ENCODE measurements around the gene TXNRD2. TPM values are rescaled to one million over a fixed set of nuclear protein-coding genes. Genes with fewer than 3 reads are reported as not detected.
"Not testable (repeated sequence)": the region's sequence is repeated elsewhere in the genome, so short reads cannot be mapped to it uniquely, and the experiment has no call there.

TXNRD2 gene
- total RNA-seq, 1 donor from 2014 or later, result 47.5 TPM

DNA sequence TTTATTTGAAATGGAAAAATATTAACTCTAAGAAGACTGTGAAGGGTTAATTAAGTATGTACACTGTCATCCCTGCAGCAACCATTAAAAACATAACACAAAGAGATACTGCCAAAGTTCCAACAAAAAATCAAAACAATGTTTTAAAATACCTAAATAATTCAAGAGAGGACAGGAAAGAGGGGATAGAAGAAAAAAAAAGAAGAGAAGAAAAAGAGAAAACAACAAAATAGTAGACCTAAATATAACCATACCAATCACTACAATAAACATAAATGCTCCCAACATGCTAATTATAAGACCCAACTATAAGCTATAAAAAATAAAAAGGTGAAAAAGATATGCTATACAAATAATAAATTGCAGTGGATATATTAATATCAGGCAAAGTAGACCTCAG is 107.0 kb downstream of the TXNRD2 start:
- ATAC-seq (no peak), DNase-seq (no peak)
- intact Hi-C loops (cut with DNase I), result no loop called here
- Histone ChIP-seq H3K4me1 (no peaks in the 10 kb centered on the region), H3K4me3 (no peak overlapping the region), H3K27me3 (ENCODE audit: low read depth) (no peaks in the 10 kb centered on the region), H3K9me3 (no peaks in the 10 kb centered on the region), H3K27ac (no peak overlapping the region), H3K36me3 (no peaks in the 10 kb centered on the region)
- TF ChIP-seq, protein P1, sequence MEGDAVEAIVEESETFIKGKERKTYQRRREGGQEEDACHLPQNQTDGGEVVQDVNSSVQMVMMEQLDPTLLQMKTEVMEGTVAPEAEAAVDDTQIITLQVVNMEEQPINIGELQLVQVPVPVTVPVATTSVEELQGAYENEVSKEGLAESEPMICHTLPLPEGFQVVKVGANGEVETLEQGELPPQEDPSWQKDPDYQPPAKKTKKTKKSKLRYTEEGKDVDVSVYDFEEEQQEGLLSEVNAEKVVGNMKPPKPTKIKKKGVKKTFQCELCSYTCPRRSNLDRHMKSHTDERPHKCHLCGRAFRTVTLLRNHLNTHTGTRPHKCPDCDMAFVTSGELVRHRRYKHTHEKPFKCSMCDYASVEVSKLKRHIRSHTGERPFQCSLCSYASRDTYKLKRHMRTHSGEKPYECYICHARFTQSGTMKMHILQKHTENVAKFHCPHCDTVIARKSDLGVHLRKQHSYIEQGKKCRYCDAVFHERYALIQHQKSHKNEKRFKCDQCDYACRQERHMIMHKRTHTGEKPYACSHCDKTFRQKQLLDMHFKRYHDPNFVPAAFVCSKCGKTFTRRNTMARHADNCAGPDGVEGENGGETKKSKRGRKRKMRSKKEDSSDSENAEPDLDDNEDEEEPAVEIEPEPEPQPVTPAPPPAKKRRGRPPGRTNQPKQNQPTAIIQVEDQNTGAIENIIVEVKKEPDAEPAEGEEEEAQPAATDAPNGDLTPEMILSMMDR (IDR thresholded peaks at IDR 0.05), result no peak

DNA sequence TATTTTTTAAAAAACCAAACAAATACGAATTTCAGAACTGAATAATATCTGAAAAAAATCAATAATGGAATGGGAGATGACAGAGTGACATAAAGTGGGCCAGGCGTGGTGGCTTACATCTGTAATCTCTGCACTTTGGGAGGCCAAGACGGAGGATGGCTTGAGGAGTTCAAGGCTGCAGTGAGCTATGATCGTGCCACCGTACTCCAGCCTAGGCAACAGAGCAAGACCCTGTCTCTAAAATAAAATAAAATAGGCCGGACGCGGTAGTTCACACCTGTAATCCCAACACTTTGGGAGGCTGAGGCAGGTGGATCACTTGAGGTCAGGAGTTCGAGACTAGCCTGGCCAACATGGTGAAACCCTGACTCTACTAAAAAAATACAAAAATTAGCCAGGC is 108.3 kb downstream of the TXNRD2 start:
- intact Hi-C loops (cut with DNase I); H3K4me1 ChIP-seq; DNase-seq; H3K9me3 ChIP-seq; H3K27ac ChIP-seq; H3K36me3 ChIP-seq; H3K4me3 ChIP-seq; ATAC-seq; H3K27me3 ChIP-seq (ENCODE audit: low read depth): not testable (repeated sequence)

DNA sequence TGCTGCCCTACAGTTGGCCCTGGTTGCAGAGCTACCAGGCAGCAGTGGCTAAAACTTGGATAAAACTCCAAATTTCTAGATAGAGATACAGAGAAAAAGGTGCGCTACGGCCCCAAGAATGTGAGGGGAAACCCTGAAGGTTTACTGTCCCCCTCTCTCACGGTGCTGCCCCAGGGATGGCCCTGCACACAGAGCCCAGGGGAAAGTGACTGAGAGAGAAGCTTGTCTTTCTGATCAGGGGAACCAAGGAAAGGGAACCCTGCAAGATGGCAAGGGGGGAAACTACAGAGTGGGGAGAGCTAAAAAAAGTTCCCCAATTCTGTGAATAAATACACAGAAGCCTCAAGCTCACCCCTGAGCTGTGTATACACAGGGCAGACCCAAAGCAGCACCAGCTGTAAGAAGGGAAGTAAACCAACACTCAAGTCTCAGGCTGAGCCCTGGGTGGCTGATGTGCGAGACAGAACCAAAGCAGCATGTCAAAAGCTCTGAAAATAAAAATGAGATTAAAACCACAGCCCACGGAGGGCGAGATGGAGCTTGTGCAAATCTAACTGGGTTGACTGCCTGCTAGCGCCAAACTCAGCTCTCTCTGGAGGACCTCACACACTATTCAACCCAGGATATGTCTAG is 109.0 kb downstream of the TXNRD2 start:
- H3K36me3 ChIP-seq, result no peaks in the 10 kb centered on the region
- ATAC-seq (no peak), DNase-seq (no peak)
- no peak overlapping the region for H3K4me3 ChIP-seq
- no peaks in the 10 kb centered on the region for H3K27me3 ChIP-seq (ENCODE audit: low read depth)
- intact Hi-C loops (cut with DNase I), result no loop called here
- no peak overlapping the region for H3K27ac ChIP-seq
- no peaks in the 10 kb centered on the region for H3K4me1 ChIP-seq
- H3K9me3 ChIP-seq, result no peaks in the 10 kb centered on the region
- TF ChIP-seq, protein P1 (IDR thresholded peaks at IDR 0.05), result no peak

GRCh38 chr22:19831979-19832378 is 109.6 kb downstream of the TXNRD2 start:
- H3K36me3 ChIP-seq; H3K4me3 ChIP-seq; intact Hi-C loops (cut with DNase I); DNase-seq; H3K27me3 ChIP-seq (ENCODE audit: low read depth); H3K27ac ChIP-seq; H3K4me1 ChIP-seq; H3K9me3 ChIP-seq; ATAC-seq: not testable (repeated sequence)

- Histone ChIP-seq H3K27me3 (ENCODE audit: low read depth) (no peaks in the 10 kb centered on the region), H3K4me3 (no peak overlapping the region), H3K36me3 (no peaks in the 10 kb centered on the region), H3K27ac (no peak overlapping the region), H3K4me1 (no peaks in the 10 kb centered on the region), H3K9me3 (no peaks in the 10 kb centered on the region)
- DNase-seq, result no peak
- intact Hi-C loops (cut with DNase I), result no loop called here
- TF ChIP-seq, protein P1 (IDR thresholded peaks at IDR 0.05), result no peak
- no peak for ATAC-seq
These were observed 110.6 kb downstream of the TXNRD2 start for GRCh38 chr22:19831016-19831415.

GRCh38 chr22:19828035-19828401 is 113.6 kb downstream of the TXNRD2 start:
- Histone ChIP-seq H3K4me3 (no peak overlapping the region), H3K4me1 (peaks cover 5% of the 10 kb centered on the region), H3K27me3 (ENCODE audit: low read depth) (no peaks in the 10 kb centered on the region), H3K27ac (no peak overlapping the region), H3K9me3 (no peaks in the 10 kb centered on the region), H3K36me3 (no peaks in the 10 kb centered on the region)
- ATAC-seq (no peak), DNase-seq (no peak)
- TF ChIP-seq, protein P1 (IDR thresholded peaks at IDR 0.05), result no peak
- intact Hi-C loops (cut with DNase I), result no loop called here

Measured in lower lobe of right lung (tissue), 2 donors.